ENCODE results near the gene NFKB2.

Gene NFKB2

DNA sequence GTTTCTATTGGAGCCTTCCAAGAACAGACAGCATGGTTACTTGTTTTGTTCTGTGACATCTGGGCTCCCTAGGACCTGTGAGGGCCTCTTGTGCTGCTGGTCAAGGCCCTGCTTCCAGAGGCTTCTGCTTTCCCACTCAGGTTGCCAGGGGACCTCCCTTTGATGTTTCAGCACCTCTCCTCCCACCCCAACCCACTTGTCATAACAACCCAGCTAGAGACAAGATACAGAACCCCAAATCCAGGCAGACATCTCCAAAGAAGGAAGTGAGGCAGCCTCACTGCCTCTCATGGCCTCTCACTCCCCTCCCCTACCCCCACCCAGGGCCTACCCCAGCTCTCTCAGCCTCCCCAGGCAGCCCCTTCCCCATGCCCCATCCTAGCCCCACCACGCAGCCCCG is 11.3 kb downstream of the NFKB2 start:
- DNase-seq = peak in 2 of 10 donors; percentile 12 to 14
- intact Hi-C loops (cut with DNase I) = no loop called here

DNA sequence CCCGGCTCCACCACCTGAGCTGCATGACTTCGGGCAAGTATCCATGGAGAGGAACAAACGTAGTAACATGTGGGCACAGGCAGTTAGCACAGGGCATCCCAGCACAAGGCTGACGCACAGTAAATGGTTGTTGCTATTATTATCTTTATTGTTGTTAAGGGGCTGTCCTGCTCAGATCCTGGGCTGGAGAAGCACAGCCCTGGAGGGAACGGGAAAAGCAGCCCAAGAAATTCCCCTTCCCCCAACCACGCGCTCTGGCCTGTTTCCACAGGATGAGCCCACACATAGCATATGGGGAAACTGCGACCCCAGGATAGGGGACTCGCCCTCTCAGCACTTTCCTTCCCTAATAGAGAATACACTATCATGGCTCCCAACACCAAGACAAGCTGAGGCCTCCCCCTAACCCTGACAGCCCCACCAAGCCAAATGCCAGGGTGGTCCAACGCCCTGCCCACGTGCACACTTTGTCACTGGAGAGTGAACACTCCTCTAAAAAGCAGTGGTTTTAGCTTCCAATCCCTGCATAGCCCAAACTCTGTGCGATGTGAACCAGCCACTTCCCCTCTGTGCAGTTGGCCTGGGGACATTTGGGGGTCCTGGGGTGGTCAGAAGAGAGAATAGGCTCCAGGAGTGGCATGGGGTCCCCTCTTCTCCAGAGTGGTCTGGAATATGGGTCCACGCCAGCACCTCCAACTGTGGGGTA is 12.1 kb downstream of the NFKB2 start:
- peak in 3 of 10 donors; percentile 19 to 56 (median 51) for DNase-seq
- intact Hi-C loops (cut with DNase I) = no loop called here

DNA sequence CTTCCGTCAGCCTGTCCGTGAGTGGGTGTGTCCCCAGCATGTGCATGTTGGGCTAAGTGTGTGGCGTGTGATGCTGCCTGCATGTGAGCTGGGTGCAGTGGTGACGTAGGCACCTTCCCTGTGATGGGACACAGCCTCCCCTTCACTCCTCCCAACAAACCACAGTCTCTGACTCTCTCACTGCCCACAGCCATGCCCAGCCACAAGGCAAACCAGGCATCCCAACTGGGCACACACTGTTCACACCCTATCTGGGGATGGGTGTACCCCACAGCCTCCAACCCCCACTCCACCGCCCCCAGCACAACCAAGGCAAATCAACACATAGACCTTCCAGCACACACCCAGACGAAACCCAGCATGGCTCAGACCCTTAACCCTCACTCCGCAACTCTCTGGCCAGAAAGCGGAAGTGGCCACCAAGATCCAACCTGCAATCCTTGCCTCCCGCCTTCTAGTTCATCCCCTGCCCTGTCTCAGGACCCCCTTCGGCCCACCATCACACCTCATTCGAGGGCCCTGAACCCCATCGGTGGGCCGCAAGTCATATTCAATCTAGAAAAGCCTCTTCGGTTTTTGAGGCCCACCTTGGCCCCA is 12.7 kb downstream of the NFKB2 start:
- DNase-seq = peak in 6 of 10 donors; percentile 45 to 94 (median 78)
- intact Hi-C loops (cut with DNase I) = no loop called here

DNA sequence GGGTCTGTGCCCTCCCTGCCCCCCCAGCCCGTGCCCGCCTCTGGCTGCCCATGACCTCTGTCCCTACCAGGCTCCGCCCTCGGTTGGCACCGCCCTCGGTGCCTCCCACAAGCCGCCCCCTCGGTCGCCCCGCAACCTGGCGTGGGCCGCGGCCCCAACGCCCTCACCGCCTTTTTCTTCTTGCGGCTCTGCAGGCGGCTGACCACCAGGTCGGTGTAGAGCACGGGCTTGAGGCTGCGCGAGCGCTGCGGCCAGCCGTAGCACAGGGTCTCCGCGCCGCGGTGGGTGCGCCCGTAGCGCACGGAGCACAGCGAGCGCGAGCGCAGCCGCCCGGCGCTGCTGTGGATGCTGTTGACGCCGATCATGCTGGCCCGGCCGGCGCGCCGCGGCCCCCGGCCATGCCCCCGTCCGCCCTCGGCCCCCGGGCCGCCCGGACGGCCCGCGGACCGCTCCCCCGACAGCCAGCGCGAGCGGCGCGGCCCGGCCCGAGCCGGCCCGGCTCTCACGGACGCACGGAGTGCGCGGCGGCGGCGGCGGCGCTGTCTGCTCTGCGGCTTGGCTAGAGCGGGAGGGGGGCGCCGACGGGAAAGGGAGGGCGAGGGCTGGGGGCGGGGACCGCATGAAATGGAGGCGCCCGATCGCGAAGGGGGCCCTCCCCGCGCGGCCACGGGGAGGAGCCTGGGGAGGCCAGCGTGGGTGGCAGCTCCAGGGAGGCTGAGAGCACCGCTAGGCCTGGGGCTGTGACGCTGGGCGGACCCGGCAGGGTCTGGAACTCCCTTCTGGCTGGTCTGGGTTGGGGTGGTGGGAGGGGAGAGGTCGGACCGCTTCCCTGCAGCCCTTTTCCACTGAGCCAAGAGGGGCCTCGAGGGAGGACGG is 13.5 kb downstream of the NFKB2 start:
- DNase-seq = peak in 9 of 10 donors; percentile 58 to 97 (median 82)
- intact Hi-C loops (cut with DNase I) = no loop called here

DNA sequence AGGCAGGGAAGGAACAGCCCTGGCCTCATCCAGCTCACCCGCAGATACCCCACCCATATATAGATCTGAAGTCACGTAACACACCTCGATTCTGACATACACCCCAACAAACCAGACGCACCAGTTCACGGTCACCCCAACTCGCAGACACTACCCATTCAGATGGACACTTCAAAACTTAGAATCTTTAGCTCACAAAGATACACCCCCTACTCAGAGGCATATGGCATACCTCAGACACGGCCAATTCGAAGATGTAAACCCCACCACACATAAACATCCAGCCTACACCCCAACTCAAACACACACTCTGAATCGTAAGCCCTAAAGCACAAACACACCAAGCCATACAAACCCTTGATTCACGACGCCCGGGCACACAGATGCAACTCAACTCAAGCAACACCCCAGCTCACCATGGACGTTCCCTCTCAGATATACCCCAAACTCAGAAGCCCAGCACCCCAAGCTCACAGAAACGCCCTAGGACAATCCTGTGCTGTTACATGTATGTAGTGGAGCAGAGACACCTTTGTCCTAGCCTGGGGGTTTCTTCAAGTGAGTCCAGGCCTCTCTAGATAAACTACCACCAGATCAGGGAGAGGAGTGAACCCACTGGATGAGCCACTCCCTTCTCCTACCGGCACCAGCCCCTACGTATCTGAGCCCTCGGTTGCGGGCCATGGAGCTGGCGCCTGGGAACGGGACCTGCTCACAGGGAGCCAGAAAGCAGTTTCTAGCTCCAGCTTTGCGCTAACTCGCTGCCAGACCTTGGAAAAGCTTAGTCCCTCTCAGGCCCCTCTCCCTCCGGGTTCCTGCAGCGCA is 14.3 kb downstream of the NFKB2 start:
- intact Hi-C loops (cut with DNase I) = no loop called here
- DNase-seq = peak in 2 of 10 donors; percentile 66 to 81

DNA sequence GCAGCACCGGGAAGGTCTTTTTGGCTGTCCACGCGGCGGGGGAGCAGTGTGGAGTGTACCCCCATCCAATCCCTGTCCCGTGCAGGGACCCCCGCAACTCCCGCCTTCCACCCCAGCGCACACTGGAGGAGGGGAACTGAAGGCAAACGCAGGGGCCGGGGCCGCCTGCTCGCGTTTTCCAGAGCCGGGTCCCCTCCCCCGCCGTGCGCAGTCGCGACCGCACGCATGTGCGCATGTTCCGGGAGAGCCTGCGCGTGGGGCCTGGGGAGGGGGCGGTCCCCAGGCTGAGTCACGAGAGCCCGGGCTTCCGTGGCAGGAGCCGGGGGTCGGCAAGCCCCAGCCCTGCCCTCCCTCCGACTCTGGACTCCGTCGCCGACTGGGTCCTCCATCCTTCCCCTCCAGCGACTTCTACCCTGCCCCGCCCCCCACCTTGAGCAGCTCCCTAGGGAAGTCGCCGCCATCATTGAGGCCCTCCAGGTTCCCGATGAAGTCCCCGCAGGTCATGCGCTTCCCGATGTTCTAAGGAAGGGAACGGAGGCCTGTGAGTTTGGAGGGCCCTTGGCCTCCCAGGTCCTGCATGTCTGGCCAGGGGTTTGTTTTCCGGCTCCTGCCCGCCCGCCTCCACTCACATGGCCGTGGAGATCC is 15.0 kb downstream of the NFKB2 start:
- peak in 9 of 10 donors; percentile 48 to 94 (median 71) for DNase-seq
- intact Hi-C loops (cut with DNase I) = no loop called here

DNA sequence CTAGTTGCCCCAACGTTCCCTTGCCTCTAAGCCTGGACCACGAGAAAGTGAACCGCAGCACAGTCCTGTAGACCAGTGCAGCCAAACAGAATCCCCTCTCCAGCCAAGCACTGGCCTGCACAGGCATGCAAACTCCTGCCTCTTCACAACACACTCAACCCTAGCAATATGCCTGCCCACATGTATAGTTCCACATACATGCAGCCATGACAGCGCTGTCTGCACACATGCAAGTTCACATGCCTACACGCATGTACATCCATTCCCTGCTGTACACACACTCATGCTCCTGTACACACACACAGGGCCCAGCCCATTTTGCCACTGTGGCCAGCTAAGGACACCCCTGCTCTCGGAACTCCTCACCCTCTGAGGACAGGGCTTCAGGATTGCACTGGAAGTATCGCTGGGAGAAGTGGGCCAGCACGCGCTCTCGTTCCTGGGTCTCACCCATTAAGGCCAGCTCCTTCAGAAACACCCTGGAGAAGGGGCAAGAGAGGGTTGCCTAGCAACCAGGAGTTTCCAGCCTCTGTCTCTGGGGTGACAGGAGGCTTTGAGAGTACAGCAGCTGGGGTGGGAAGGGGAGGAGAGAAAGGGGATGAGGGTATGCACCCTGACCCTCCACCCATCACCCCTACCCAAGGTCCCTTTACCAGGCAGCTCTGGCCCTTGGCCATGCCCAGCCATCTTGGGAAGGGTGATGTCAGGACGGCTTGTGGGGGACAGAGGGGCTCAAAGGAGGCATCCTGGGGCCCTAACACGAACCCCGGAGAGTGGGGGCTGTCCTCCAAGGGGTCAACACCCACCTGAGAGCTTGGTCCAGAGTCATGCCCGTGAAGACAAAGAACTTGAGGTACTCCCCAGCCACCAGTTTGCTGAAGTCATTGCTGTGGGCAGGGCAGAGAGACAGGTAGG is 16.1 kb downstream of the NFKB2 start:
- intact Hi-C loops (cut with DNase I) = no loop called here
- peak in 2 of 10 donors; percentile 41 to 59 for DNase-seq

DNA sequence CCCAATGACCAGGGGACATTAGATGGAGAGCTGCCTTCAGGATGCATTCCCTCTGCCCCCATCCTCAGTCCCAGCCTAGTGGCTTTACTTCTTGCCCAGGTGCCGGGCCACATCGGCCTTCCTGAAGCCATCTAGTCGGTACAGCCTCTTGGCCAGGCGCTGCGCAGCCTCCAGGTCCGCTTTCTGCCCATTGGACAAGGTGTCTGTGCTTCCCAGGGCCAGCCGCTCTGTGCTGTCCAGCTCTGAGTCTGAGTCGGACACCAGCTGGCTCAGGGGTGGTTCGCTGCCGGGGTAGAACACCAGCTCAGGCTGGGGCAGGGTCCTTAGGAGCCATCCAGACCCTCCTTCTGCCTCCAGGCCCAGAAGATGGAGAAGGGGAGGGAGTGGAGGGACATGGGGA is 16.8 kb downstream of the NFKB2 start:
- intact Hi-C loops (cut with DNase I) = no loop called here
- DNase-seq = peak in 2 of 10 donors; percentile 35 to 57

DNA sequence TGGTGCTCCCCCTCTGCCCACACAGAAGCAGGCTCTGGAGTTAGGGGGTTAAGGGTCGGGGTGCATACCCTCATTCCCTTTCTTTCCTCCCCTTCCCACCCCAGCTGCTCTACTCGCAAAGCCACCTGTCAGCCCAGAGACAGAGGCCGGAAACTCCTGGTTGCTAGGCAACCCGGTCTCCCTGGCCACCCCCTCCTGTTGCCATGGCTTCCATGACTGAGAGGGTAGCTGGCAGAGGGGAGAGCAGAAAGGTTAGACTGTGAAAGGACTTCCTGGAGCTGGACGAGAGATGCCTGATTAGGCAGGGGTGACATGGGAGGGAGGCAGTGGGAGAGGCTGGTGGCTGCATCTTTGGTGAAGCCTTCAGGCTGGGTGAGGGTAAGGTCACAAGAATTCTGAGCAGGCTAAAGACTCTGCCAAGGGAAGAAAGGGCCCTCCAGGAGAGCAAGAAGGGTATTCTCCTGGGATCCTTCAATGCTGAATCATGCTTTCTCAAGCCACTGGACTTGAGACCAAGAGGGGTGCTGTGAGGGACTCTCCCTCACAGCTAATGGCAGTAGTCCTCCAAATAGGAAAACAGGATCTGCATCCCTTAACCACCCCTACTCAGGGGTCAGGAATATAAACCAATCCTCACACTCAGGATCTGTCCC is 17.7 kb downstream of the NFKB2 start:
- intact Hi-C loops (cut with DNase I) = no loop called here
- DNase-seq = peak in 4 of 10 donors; percentile 47 to 92 (median 89)

DNA sequence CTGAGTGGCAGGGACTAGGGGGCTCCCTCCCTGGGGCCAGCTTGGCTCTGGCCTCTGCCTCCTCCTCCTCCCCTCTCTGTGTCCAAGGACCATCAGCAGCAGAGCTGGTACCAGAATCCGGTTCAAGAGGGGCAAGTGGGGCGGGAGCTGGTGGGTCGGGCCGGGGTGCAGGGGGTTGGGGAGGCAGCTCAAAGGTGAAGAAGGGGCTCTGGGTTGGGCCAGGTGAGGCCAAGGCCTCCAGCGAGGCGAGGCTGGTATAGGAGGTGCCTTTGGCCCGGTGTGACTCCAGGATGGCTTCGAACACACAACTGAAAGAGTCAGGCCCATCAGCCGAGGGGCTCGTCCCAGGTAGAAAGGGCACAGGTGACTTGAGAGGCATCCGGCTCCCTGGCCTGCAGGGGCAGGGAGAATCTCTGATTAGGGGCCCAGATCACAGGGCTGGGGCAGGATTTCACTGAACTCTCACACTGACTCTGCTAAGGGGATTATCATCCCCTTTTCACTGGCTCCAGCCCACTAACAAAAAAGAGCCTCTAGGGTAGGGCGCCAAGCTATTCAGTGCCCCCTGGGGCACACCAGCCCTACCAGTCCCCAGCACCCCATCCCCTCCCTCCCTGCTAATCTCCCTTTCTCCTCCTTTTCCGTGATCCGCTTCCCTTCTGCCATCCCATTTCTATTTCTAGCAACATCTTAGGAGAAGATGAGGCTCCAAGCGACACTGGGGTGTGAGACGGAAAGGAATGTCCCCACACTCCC is 18.5 kb downstream of the NFKB2 start:
- intact Hi-C loops (cut with DNase I) = no loop called here
- peak in 3 of 10 donors; percentile 61 to 79 (median 71) for DNase-seq

DNA sequence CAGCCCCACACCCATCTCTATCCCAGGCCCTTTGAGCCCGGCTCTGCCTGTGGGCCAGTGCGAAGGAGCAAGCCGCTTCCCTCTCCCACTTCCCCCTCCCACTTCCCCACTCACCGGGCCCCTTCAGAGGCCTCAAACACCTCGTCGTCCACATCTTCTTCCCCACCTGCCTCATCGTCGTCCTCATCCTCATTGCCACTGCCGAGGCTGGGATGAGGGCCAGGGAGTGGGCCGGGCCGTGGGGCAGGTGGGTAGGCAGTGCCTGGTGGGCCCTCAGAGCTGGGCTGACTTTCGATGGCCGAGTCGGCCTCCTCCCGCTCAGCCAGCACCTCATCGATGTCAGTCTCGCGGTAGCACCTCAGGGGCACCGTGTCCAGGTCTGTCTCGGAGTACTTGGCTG is 19.2 kb downstream of the NFKB2 start:
- DNase-seq = peak in 1 of 10 donors; percentile 81
- intact Hi-C loops (cut with DNase I) = no loop called here

DNA sequence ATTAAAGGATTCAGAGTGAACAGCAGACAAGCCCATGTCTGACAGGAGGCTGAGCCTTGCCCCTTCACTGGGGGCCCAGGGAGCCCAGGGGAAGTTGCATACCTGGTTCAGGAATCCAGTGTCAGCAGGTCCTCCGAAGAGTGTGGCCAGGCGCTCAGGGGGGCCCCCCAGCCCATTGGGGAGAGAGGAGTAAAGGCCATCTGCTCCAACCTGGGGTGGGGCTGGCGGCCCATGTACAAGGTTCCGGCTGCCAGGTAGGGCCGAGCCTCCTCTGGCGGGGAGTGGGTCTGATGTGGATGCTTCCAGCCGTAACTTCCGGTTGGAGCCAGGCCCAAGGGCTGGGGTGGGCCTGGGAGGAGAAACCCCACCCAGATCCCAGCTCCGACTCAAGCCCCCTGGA is 20.8 kb downstream of the NFKB2 start:
- intact Hi-C loops (cut with DNase I) = no loop called here
- DNase-seq = no peak

DNA sequence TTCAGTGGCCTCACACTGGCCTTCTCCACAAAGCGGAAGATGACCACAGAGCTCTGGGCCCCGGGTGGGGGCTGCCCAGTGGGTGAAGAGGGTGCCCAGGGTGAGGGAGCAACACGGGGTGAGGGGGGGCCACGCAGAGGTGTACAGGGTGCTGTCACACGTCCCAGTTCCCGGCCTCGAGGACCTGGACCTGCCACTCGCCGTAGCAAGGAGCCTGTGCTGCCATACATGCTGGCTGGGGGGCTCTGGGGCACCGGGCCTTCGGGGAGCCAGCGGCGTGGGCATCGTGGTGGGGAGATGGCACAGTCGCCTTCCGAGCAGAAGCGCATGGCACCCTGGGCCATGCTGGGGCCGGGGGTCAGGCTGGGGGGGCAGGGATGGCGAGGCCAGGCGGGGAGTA is 21.2 kb downstream of the NFKB2 start:
- intact Hi-C loops (cut with DNase I) = no loop called here

DNA sequence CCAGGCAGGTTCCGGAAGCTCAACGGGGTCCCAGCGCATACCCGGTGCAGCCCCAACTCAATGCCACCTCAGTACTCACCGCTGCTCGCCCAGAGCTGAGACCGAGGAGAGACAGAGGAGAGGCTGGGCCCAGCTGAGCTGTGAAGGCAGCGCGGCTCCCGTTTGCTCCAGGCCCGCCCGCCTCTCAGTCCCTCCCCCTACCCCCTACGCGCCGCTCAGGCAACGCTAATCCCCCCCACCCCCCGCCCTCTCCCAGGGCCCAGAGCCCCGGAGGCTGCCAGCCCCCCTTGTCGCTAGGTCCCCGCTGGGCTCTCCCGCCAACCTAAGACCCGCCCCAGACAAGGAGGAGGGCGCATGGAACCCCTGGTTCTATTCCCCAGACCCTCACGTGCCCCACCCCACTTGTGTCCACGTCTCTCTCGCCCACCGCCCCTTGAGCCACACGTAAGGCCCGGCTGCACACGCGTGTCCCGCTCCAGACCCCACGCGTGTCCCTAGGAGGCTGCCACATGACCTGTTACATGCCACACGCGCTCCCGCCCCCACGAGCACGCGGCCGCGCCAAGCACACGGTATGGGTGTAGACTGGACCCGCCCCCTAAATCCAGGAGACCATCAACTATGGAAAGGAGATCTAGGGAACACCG is 23.2 kb downstream of the NFKB2 start, which contains the start of gene PSD:
Gene PSD, minus strand, starts transcription at position 164 of the 647 bp plus-strand sequence. CDS start 1,747 bp downstream, outside the sequence.
- intact Hi-C loops (cut with DNase I) = no loop called here
- peak in 5 of 10 donors; percentile 57 to 94 (median 86) for DNase-seq

More for the DNA sequence above, 21.2 kb downstream of the NFKB2 start:
- DNase-seq = peak in 1 of 10 donors; percentile 58

DNA sequence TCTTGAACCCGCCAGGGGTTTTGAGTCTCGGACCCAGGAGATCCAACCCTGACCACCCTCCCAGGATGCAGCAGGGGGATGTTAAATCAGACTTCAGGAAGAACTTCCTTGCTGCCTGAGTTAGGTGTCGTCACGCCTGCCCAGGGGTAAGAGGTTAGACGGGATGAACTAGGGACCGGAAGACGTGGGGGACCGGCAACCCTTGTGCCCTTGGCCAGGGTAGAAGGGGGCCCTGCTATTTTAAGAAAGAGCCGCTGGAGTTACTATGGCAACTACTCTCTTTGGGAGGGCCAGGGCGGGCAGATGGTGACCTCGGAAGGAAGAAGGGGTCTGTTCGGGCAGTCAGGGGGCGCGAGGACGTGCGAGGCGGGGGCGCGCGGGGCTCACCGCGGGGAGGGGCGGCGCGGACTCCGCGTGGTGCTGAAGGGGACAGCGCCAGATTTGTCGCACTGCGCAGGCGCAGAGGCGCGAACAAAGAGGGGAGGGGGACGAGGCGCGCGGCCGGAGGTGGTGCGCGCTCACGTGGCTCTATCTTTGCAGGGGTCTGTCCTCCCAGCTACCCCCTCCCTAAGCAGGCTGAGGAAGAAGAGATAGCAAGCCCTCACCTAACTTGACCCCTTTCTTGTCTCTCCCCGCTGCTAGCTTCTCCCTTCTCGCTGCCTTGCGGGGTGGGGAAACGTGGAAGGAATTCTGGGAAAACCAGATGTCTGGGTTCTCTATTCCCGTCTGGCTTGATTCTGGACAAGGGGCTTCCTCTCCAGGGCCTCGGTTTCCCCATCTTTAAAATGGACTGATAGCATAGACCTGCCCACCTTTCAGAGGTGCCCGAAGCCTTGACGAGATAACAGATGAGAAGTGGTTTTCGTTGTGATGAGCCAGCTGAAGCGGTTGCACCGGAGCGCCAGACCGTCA is 24.0 kb downstream of the NFKB2 start:
- peak; percentile 72 to 97 (median 81) for DNase-seq
- intact Hi-C loops (cut with DNase I) = loop anchor here (5.0 kb wide), 1 partner anchor 43 kb away; no protein-coding TSS in a partner anchor

Data from posterior cingulate gyrus (tissue), 11 donors.